ENCODE data around the gene MUC3A.

DNA sequence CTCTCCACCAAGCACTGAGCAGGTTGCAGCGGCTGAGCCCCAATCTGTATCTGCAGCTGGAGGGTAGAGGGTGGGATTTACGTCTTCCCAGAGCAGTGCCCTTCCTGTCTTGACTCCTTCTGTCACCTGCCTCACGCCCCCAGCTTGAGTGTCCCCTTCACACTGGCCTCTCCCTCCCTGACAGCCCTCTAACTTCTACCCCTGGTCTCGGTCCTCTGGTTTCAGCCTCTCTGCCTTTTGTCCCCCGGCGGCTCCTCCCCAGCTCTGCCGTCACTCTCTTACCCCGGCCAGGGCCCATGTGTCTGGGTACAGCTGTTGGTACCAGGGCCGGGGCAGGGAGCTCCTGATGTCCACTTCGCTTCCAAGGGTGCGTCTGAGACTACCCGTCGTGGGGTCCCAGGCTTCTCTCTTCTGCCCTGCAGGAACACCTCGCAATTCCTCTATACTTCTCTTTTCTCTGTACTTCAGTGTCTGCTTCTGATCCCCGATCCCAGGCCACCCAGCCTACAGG lies 654 bp downstream of the MUC3A start:
- no peak for TF ChIP-seq CTCF (IDR thresholded peaks at IDR 0.05)
- no peak for TF ChIP-seq POLR2A (IDR thresholded peaks at IDR 0.05)

Data from uterus (tissue), 2 donors.